Right lobe of liver (tissue), 6 donors: ENCODE results near the gene PLCB1. TPM values are rescaled to one million over a fixed set of nuclear protein-coding genes. Genes with fewer than 3 reads are reported as not detected.

ENCODE experiments used
- ATAC-seq, 4 donors: fragments of 200-7000 bp; cut with Tn5 transposase; one replicate each; pipeline ENCODE4 v1.9.1; 2020; ENCODE audit warnings: mild to moderate bottlenecking in 4 of 4, moderate library complexity in 4 of 4
- DNase-seq, 3 donors: peaks; one replicate each; pipeline ENCODE4 v3.0.0-alpha.2; 2020
- H3K27ac ChIP-seq, 3 donors: fragments of 200-600 bp; one replicate each; pipeline ENCODE4 v1.8.0; 2022
- H3K27me3 ChIP-seq, 2 donors: fragments of 200-600 bp; one replicate each; pipeline ENCODE4 v1.8.0; 2022
- H3K36me3 ChIP-seq, 4 donors: fragments of 200-600 bp; sonication (generic) in 1 of 4; one replicate each; pipeline versions ENCODE4 v1.5.1 to v1.8.0; 2017 to 2022; ENCODE audit warnings: control low read depth in 1 of 4
- H3K4me1 ChIP-seq, 4 donors: fragments of 200-600 bp; sonication (generic) in 1 of 4; one replicate each; pipeline versions ENCODE4 v1.5.1 to v1.8.0; 2017 to 2022; ENCODE audit warnings: control low read depth in 1 of 4
- H3K4me3 ChIP-seq, 3 donors: fragments of 200-600 bp; one replicate each; pipeline ENCODE4 v1.8.0; 2022
- H3K9me3 ChIP-seq, 4 donors: fragments of 200-600 bp; sonication (generic) in 1 of 4; one replicate each; pipeline versions ENCODE4 v1.5.1 to v1.8.0; 2017 to 2022; ENCODE audit warnings: control low read depth in 1 of 4
- POLR2A ChIP-seq: fragments of 450-650 bp; IDR thresholded peaks from one replicate; pipeline ENCODE4 v1.6.1; 2017; ENCODE audit warnings: antibody characterized with exemption, mild to moderate bottlenecking
- WGBS: methylation state at CpG from one replicate; pipeline ENCODE4 v1.1.6; 2018; ENCODE audit warnings: low coverage, low lambda C conversion rate; ENCODE audit not compliant: insufficient coverage; ENCODE audit errors: missing lambda C conversion rate; 5-methylcytosine and 5-hydroxymethylcytosine counted together
- intact Hi-C, 2 donors: fragments of 100-400 bp; cut with DNase I; formaldehyde crosslinking; loops; one replicate each; pipeline versions ENCODE4 v1.11.2 to v1.14.1; 2022
- total RNA-seq, 6 experiments: library from RNA; depleted of rRNA in 2 of 6; stranded (reverse); fragments of >200 nt in 2 of 6; fragmentation: NEBNext Ultra II Directional in 3 of 6; extraction: Animal tissue kit (Norgen Biotek cat#: 25700) in 3 of 6; gene quantifications; one replicate each; pipeline versions ENCODE4 v1.1.0 to v1.2.4, GENCODE V29; 2016 to 2023
- TF ChIP-seq, protein P1 (sequence below), 4 donors: fragments of 200-600 bp in 3 of 4; fragments of 450-650 bp in 1 of 4; IDR thresholded peaks; one replicate each; pipeline versions ENCODE4 v1.5.1 to v1.8.0; 2016 to 2022; ENCODE audit warnings: antibody characterized with exemption in 4 of 4, mild to moderate bottlenecking in 2 of 4
- donor health status: DM: no; HTN: yes; CAD: no.
- donor health status: DM: no; HTN: no; CAD: no.
- donor health status: DM: no; HTN: no; CAD: no.
- donor health status: DM: no; HTN: yes; CAD: no.
- donor health status: DM: no; HTN: yes; CAD: no.

PLCB1 gene
- total RNA-seq, 6 experiments from 2014 or later = 5.0 to 9.9 (median 5.7) TPM

GRCh38 chr20:8321001-8321400, 188.9 kb downstream of the PLCB1 start:
- intact Hi-C loops = no loop called here
- Histone ChIP-seq H3K4me1 (peaks cover 0 to under 1% (median 0%) of the 10 kb centered on the region in 4 donors), H3K27ac (no peak overlapping the region), H3K27me3 (no peaks in the 10 kb centered on the region), H3K9me3 (no peaks in the 10 kb centered on the region), H3K4me3 (no peak overlapping the region), H3K36me3 (no peaks in the 10 kb centered on the region)
- ATAC-seq (no peak), DNase-seq (no peak)
- 66% methylated on average over 4 of the region's 4 CpGs for WGBS
- no peak for TF ChIP-seq POLR2A
- TF ChIP-seq, protein P1, sequence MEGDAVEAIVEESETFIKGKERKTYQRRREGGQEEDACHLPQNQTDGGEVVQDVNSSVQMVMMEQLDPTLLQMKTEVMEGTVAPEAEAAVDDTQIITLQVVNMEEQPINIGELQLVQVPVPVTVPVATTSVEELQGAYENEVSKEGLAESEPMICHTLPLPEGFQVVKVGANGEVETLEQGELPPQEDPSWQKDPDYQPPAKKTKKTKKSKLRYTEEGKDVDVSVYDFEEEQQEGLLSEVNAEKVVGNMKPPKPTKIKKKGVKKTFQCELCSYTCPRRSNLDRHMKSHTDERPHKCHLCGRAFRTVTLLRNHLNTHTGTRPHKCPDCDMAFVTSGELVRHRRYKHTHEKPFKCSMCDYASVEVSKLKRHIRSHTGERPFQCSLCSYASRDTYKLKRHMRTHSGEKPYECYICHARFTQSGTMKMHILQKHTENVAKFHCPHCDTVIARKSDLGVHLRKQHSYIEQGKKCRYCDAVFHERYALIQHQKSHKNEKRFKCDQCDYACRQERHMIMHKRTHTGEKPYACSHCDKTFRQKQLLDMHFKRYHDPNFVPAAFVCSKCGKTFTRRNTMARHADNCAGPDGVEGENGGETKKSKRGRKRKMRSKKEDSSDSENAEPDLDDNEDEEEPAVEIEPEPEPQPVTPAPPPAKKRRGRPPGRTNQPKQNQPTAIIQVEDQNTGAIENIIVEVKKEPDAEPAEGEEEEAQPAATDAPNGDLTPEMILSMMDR (IDR thresholded peaks at IDR 0.05) = no peak

GRCh38 chr20:8322662-8323217, 190.7 kb downstream of the PLCB1 start:
- 47% methylated on average over 5 of the region's 5 CpGs for WGBS

DNA sequence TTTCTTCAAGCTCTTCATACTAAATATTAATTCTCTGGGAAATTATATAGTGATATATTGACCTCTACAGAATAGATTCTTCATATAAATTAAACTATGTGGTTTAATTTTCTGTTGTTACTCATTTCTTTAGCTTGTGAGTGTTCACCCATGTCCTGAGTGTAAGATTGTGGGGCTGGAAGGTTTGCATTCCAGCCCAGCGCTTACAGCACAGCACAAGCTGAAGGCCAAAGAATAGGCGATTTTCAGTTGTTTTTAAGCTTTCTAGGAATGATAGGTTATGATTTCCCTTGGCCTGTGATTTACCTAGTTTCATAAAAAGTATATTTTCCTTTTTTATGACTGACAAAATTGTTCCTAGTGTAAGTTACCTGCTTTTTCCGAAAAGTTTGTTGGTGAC, 194.1 kb downstream of the PLCB1 start:
- WGBS = 68% methylated on average over 3 of the region's 3 CpGs
- DNase-seq (no peak), ATAC-seq (no peak)
- H3K4me3 ChIP-seq = no peak overlapping the region
- no peaks in the 10 kb centered on the region for H3K4me1 ChIP-seq
- H3K9me3 ChIP-seq = no peaks in the 10 kb centered on the region
- H3K36me3 ChIP-seq = no peaks in the 10 kb centered on the region
- intact Hi-C loops = no loop called here
- TF ChIP-seq, protein P1 (IDR thresholded peaks at IDR 0.05) = no peak
- TF ChIP-seq POLR2A = no peak
- no peaks in the 10 kb centered on the region for H3K27me3 ChIP-seq
- no peak overlapping the region for H3K27ac ChIP-seq

More at GRCh38 chr20:8322662-8323217, 190.7 kb downstream of the PLCB1 start:
- Histone ChIP-seq H3K4me1 (no peaks in the 10 kb centered on the region), H3K27me3 (no peaks in the 10 kb centered on the region), H3K4me3 (no peak overlapping the region), H3K36me3 (no peaks in the 10 kb centered on the region), H3K9me3 (no peaks in the 10 kb centered on the region), H3K27ac (no peak overlapping the region)
- TF ChIP-seq, protein P1 (IDR thresholded peaks at IDR 0.05) = no peak
- no peak for TF ChIP-seq POLR2A
- no peak for DNase-seq
- no peak for ATAC-seq
- intact Hi-C loops = no loop called here

DNA sequence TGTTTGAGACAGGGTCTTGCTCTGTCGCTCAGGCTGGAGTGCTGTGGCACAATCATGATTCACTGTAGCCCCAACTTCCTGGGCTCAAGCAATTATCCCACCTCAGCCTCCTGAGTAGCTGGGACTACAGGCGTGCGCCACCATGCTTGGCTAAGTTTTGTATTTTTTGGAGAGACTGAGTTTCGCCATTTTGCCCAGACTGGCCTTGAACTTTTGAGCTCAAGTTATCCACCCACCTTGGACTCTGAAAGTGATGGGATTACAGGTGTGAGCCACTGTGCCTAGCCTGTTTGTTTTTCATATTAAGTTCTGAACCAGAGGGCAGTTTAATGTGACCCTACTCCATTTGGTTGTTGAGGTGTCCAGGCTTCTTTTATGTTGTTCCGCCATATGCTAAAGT, 194.8 kb downstream of the PLCB1 start:
- ATAC-seq = no peak
- Histone ChIP-seq H3K4me1 (no peaks in the 10 kb centered on the region), H3K9me3 (no peaks in the 10 kb centered on the region), H3K27me3 (no peaks in the 10 kb centered on the region), H3K4me3 (no peak overlapping the region), H3K27ac (no peak overlapping the region), H3K36me3 (no peaks in the 10 kb centered on the region)
- no peak for DNase-seq
- 100% methylated on average over 4 of the region's 5 CpGs for WGBS
- TF ChIP-seq, protein P1 (IDR thresholded peaks at IDR 0.05) = no peak
- no peak for TF ChIP-seq POLR2A
- intact Hi-C loops = no loop called here

DNA sequence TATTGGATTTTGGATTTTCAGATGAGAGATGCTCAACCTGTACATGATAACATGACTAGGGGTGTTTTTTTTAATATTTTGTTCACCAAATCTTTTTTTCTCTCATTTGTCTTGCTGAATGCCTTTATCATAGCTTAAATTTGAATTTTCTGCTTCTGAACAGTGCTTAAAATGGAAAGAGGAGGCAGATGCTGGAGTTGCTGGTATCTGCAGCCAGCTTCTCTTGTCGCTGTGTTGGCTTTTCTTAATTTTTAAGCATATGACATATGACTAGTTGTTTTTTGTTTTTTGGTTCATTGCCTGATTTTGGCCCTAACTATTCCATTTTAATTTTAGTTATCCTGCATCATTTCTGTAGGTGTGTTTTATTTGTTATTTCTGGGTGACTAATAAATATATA, 196.1 kb downstream of the PLCB1 start:
- intact Hi-C loops = no loop called here
- no peak for TF ChIP-seq POLR2A
- TF ChIP-seq, protein P1 (IDR thresholded peaks at IDR 0.05) = no peak

More for the DNA sequence above, 196.1 kb downstream of the PLCB1 start:
- no peaks in the 10 kb centered on the region for H3K9me3 ChIP-seq
- DNase-seq (no peak), ATAC-seq (no peak)
- no peaks in the 10 kb centered on the region for H3K4me1 ChIP-seq
- no peak overlapping the region for H3K27ac ChIP-seq
- H3K27me3 ChIP-seq = no peaks in the 10 kb centered on the region
- H3K36me3 ChIP-seq = no peaks in the 10 kb centered on the region
- no peak overlapping the region for H3K4me3 ChIP-seq
- 94% methylated on average over 1 of the region's 1 CpG for WGBS
